ENCODE measurements around the gene DLX1.

DNA sequence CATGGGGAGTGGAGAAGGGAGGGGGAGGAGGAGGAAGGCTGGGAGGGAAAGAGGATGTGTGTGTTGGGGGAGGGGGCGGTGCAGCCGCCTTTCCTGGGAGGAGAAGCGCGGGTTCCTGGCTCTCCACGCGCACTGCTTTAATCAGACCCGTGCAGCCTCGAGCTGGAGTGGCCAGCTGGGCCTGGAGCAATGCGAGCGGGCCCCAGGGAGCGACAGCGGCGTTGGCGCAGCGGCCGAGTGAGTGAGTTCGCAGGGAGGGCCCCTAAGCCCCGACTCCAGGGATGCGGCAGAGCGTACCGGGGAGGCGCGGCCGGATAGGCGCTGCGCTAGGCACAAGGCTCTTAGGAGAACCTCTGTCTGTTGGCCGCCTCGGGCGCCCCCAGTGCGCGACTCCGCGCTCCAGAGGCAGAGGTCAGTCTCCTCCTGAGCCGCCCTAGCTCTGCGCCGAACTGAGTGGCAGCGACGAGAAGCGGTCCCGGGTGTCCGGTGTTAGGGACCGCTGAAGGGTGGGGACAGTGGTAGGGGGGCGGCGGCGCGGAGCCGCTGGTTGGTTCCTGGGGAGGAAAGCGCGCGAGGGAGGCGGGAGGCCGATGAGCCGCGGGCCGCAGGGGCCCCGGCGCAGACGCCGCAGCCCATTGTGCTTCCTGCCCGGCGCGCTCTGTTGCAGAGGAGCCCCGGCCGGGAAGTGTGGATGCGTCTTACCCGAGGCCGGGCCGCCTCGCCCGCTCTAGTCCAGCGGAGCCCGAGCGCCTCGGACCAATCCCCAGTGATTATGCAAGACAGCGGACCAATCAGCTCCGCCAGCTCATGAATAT is 455 bp upstream of the DLX1 start:
- TF ChIP-seq ZBTB8A (tag by site-specific recombination; IDR thresholded peaks at IDR 0.05) (peak; percentile 61; the same call in 1 of the 2 replicates), ZFP3 (tag by site-specific recombination; IDR thresholded peaks at IDR 0.05; ENCODE audit: low read depth) (no peak), ZNF214 (tag by site-specific recombination; IDR thresholded peaks at IDR 0.05; ENCODE audit: borderline replicate concordance) (no peak), SCRT2 (tag by site-specific recombination; IDR thresholded peaks at IDR 0.05) (peak; percentile 27; the same call in 1 of the 2 replicates), ZNF311 (tag by site-specific recombination; IDR thresholded peaks at IDR 0.05; ENCODE audit: borderline replicate concordance) (no peak), ZBTB21 (tag by site-specific recombination; IDR thresholded peaks at IDR 0.05) (no peak), ZNF155 (tag by site-specific recombination; IDR thresholded peaks at IDR 0.05) (no peak), ZBTB7A (tag by site-specific recombination; IDR thresholded peaks at IDR 0.05; ENCODE audit: low read depth) (no peak), ZNF24 (tag by site-specific recombination; IDR thresholded peaks at IDR 0.05) (0 out of 2 replicates have a peak, but pooled peaks have one; percentile 8), ZNF561 (tag by site-specific recombination; IDR thresholded peaks at IDR 0.05; ENCODE audit: borderline replicate concordance) (no peak)
- TF ChIP-seq, protein P1, sequence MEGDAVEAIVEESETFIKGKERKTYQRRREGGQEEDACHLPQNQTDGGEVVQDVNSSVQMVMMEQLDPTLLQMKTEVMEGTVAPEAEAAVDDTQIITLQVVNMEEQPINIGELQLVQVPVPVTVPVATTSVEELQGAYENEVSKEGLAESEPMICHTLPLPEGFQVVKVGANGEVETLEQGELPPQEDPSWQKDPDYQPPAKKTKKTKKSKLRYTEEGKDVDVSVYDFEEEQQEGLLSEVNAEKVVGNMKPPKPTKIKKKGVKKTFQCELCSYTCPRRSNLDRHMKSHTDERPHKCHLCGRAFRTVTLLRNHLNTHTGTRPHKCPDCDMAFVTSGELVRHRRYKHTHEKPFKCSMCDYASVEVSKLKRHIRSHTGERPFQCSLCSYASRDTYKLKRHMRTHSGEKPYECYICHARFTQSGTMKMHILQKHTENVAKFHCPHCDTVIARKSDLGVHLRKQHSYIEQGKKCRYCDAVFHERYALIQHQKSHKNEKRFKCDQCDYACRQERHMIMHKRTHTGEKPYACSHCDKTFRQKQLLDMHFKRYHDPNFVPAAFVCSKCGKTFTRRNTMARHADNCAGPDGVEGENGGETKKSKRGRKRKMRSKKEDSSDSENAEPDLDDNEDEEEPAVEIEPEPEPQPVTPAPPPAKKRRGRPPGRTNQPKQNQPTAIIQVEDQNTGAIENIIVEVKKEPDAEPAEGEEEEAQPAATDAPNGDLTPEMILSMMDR (tag by site-specific recombination; IDR thresholded peaks at IDR 0.05): peak; percentile 81
